ENCODE results near the gene SMARCE1. TPM values are rescaled to one million over a fixed set of nuclear protein-coding genes. Genes with fewer than 3 reads are reported as not detected.
A peak's percentile ranks its signal among the peaks of the same experiment; 100 is the strongest.

The SMARCE1 gene
- polyA plus RNA-seq, 2 of the 4 experiments (the other 2 are of a cell fraction) = 109 to 111 TPM

DNA sequence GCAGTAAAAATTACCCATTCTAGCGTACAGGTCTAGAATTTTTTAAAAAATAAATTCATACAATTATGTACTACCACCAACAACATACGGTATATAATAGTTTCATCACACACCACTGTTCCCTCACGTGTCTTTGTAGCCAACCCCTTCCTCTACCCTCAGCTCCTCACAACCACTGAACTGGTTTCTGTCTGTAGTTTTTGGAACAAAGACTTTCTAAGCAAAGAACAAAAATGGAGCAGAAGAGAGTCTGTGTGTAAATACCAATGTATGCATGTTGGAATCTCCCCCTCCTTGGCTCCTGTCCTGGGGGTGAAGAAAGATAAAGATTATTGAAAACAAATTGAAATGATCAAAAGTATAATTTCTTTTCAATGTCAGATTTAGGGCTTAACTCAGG lies 50.5 kb downstream of the SMARCE1 start:
- no peak for ATAC-seq
- Histone ChIP-seq H3K4me3 (no peak overlapping the region), H3K4me2 (no peak overlapping the region; the same call in 2 of the 3 replicates), H3K4me1 (no peaks in the 10 kb centered on the region), H3K27ac (no peak overlapping the region), H3K9me3 (peaks cover 5% of the 10 kb centered on the region; the same call in 1 of the 3 replicates)
- 92% methylated on average over 3 of the region's 3 CpGs for WGBS (ENCODE audit: missing lambda C conversion rate)
- POLR2A ChIA-PET = interaction anchor here (0.5 kb wide), 1 partner anchor 40 kb away, joined by 4 read pairs; no protein-coding TSS in a partner anchor
- no peak for DNase-seq (ENCODE audit: low read depth in 1 of 2, low spot score in 1 of 2)
- no peak for TF ChIP-seq CHD4 (IDR thresholded peaks at IDR 0.05; ENCODE audit: borderline replicate concordance)
- TF ChIP-seq RFX5 (IDR thresholded peaks at IDR 0.05) = no peak
- no peak for TF ChIP-seq EHF (CRISPR knock-in tag; IDR thresholded peaks at IDR 0.05)
- TF ChIP-seq, protein P1, sequence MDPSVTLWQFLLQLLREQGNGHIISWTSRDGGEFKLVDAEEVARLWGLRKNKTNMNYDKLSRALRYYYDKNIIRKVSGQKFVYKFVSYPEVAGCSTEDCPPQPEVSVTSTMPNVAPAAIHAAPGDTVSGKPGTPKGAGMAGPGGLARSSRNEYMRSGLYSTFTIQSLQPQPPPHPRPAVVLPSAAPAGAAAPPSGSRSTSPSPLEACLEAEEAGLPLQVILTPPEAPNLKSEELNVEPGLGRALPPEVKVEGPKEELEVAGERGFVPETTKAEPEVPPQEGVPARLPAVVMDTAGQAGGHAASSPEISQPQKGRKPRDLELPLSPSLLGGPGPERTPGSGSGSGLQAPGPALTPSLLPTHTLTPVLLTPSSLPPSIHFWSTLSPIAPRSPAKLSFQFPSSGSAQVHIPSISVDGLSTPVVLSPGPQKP (IDR thresholded peaks at IDR 0.05; ENCODE audit: low read depth, low read length) = no peak
- FAIRE-seq = peak; percentile 56
- CTCF ChIA-PET = interaction anchor here (0.7 to 1.4 kb wide), 6 partner anchors 18 to 1066 kb away, joined by 3 to 4 read pairs (median 3); no protein-coding TSS in a partner anchor

DNA sequence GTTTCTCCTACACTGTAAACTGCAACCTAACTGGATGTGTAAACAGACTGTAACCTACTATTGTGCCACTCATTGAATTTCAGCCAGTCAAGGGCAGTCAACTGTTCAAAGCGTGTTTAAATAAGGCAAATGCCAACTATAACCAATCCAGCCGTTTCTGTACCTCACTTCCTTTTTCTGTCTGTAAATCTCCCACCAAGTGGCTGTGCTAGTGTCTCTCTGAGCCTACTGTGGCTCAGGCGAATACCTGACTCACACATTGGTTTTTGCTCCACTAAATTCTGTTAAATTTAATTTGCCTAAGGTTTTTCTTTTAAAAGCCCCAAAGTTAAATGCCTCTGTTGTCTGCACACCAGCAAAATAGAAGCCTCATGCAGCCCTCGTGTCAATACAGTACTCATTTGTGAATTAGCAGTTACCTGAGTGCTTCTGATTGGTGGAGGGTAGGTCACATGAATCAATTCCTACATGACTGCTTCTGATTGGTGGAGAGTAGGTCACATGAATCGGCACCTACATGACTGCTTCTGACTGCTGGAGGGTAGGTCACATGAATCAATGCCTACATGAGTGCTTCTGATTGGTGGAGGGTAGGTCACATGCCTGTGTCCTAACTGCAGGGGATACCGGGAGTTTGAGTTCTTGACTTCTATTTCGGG lies 51.2 kb downstream of the SMARCE1 start:
- no peak overlapping the region for H3K4me3 ChIP-seq
- H3K4me1 ChIP-seq = no peaks in the 10 kb centered on the region
- H3K27ac ChIP-seq = peak overlapping the region in 1 of 2 experiments; percentile 3; a peak in 1 of 6 replicates
- TF ChIP-seq, protein P2, sequence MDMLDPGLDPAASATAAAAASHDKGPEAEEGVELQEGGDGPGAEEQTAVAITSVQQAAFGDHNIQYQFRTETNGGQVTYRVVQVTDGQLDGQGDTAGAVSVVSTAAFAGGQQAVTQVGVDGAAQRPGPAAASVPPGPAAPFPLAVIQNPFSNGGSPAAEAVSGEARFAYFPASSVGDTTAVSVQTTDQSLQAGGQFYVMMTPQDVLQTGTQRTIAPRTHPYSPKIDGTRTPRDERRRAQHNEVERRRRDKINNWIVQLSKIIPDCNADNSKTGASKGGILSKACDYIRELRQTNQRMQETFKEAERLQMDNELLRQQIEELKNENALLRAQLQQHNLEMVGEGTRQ (IDR thresholded peaks at IDR 0.05) = peak; percentile 99
- TF ChIP-seq FOXS1 (CRISPR knock-in tag; IDR thresholded peaks at IDR 0.05) = peak; percentile 44; the same call in 1 of the 2 replicates
- no peak for TF ChIP-seq FOSL2 (IDR thresholded peaks at IDR 0.05)
- TF ChIP-seq FOSL2 (CRISPR knock-in tag; IDR thresholded peaks at IDR 0.05) = no peak
- TF ChIP-seq ZNF302 (CRISPR knock-in tag; IDR thresholded peaks at IDR 0.05) = 0 out of 2 replicates have a peak, but pooled peaks have one; percentile 28
- TF ChIP-seq FOSB (CRISPR knock-in tag; IDR thresholded peaks at IDR 0.05) = no peak
- 0 out of 2 replicates have a peak, but pooled peaks have one; percentile 31 for TF ChIP-seq EHF (CRISPR knock-in tag; IDR thresholded peaks at IDR 0.05)
- TF ChIP-seq, protein P3, sequence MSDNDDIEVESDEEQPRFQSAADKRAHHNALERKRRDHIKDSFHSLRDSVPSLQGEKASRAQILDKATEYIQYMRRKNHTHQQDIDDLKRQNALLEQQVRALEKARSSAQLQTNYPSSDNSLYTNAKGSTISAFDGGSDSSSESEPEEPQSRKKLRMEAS (IDR thresholded peaks at IDR 0.05) = peak; percentile 89
- TF ChIP-seq, protein P4, sequence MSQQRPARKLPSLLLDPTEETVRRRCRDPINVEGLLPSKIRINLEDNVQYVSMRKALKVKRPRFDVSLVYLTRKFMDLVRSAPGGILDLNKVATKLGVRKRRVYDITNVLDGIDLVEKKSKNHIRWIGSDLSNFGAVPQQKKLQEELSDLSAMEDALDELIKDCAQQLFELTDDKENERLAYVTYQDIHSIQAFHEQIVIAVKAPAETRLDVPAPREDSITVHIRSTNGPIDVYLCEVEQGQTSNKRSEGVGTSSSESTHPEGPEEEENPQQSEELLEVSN (IDR thresholded peaks at IDR 0.05; ENCODE audit: borderline replicate concordance, low read depth) = peak; percentile 91
- TF ChIP-seq ZSCAN20 (CRISPR knock-in tag; IDR thresholded peaks at IDR 0.05) = no peak
- TF ChIP-seq JUN (IDR thresholded peaks at IDR 0.05) = no peak
- CTCF ChIA-PET = interaction anchor here (0.7 to 1.0 kb wide), 2 partner anchors 19 to 30 kb away, joined by 3 to 4 read pairs; no protein-coding TSS in a partner anchor
- peak; percentile 99 for FAIRE-seq
- peak overlapping the region; percentile 12; the same call in 1 of the 3 replicates for H3K4me2 ChIP-seq
- peak; percentile 86 to 98 for DNase-seq (ENCODE audit: low read depth in 1 of 2, low spot score in 1 of 2)
- POLR2A ChIA-PET = no interaction called here
- 38% methylated on average over 7 of the region's 7 CpGs for WGBS (ENCODE audit: missing lambda C conversion rate)
- peak; percentile 75 to 96; a peak in 5 of 6 replicates for ATAC-seq
- peaks cover 5% of the 10 kb centered on the region; the same call in 1 of the 3 replicates for H3K9me3 ChIP-seq

DNA sequence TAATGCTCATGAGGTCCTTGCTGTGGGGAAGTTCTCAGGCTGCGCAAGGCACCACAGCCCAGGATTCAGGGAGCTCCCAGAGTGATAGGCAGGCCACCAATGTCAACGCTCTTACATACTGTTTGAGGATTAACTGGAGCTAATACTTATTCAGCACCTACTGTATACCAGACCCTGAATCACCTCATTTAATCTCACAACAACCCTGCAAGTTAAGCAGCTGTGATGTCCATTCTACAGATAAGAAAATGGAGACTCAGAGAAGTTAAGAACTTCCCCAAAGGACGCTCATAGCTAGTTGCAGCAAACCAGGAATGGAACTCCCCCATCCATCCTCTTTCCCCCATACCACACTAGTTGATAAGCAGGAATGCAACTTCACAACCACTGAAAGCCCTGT lies 56.9 kb downstream of the SMARCE1 start:
- POLR2A ChIA-PET = no interaction called here
- Histone ChIP-seq H3K9me3 (peaks cover 4% of the 10 kb centered on the region; the same call in 1 of the 3 replicates), H3K4me1 (no peaks in the 10 kb centered on the region), H3K4me3 (no peak overlapping the region), H3K4me2 (no peak overlapping the region), H3K27ac (no peak overlapping the region)
- DNase-seq (ENCODE audit: low read depth in 1 of 2, low spot score in 1 of 2) = no peak
- TF ChIP-seq FOSB (CRISPR knock-in tag; IDR thresholded peaks at IDR 0.05) (no peak), TP53 (CRISPR knock-in tag; IDR thresholded peaks at IDR 0.05) (no peak), JUNB (IDR thresholded peaks at IDR 0.05) (no peak), GATA3 (IDR thresholded peaks at IDR 0.05; ENCODE audit: borderline replicate concordance) (no peak), HDAC2 (IDR thresholded peaks at IDR 0.05) (no peak), CEBPB (IDR thresholded peaks at IDR 0.05) (no peak), ZC3H11A (IDR thresholded peaks at IDR 0.05) (no peak)
- TF ChIP-seq, protein P1 (IDR thresholded peaks at IDR 0.05; ENCODE audit: low read depth, low read length) = no peak
- TF ChIP-seq, protein P5, sequence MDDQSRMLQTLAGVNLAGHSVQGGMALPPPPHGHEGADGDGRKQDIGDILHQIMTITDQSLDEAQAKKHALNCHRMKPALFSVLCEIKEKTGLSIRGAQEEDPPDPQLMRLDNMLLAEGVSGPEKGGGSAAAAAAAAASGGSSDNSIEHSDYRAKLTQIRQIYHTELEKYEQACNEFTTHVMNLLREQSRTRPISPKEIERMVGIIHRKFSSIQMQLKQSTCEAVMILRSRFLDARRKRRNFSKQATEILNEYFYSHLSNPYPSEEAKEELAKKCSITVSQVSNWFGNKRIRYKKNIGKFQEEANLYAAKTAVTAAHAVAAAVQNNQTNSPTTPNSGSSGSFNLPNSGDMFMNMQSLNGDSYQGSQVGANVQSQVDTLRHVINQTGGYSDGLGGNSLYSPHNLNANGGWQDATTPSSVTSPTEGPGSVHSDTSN (IDR thresholded peaks at IDR 0.05) = no peak
- FAIRE-seq = no peak
- CTCF ChIA-PET = interaction anchor here (1.1 to 4.9 kb wide), 4 partner anchors 13 to 30 kb away, joined by 4 to 25 read pairs (median 8); no protein-coding TSS in a partner anchor
- ATAC-seq = no peak
- 65% methylated on average over 3 of the region's 3 CpGs for WGBS (ENCODE audit: missing lambda C conversion rate)
